DOHH2 (cell line): ENCODE data around the gene RABIF.

Source experiments
- CTCF ChIP-seq: fragments of 200-600 bp; sonication (generic); IDR thresholded peaks from one replicate; pipeline ENCODE4 v1.5.1; 2014; ENCODE audit warnings: antibody characterized with exemption, mild to moderate bottlenecking, low read depth, low read length; ENCODE audit not compliant: poor library complexity, severe bottlenecking
- EZH2phosphoT487 ChIP-seq: fragments of 200-600 bp; sonication (generic); IDR thresholded peaks from 2 replicates; pipeline ENCODE4 v1.6.1; 2017; ENCODE audit warnings: borderline replicate concordance, mild to moderate bottlenecking, antibody characterized with exemption, low read length, moderate library complexity, mixed read lengths

GRCh38 chr1:202837746-202838262 is 51.1 kb downstream of the RABIF start:
- TF ChIP-seq CTCF (no peak), EZH2phosphoT487 (no peak)
